Measurements from ENCODE around the gene UBE2E1. TPM values are rescaled to one million over a fixed set of nuclear protein-coding genes. Genes with fewer than 3 reads are reported as not detected.

Gene UBE2E1
- total RNA-seq, 4 donors from 2014 or later: 82.4 to 126 (median 115) TPM

DNA sequence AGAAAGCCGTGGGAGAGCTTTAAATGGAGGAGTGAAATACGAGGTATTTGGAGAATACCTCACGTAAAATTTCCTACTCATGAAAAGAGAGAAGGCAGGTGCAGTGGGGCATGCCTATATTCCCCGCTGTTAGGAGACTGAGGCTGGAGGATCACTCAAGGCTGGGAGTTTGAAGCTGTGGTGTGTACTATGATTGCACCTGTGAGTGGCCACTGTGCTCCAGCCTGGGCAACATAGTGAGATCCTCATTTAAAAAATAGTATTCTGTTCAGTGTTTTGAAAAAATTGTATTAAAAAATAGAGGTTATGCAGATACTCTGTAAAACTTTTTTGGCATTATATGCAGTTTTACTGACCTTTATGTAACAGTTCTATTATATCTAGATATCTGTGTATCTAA lies 20.0 kb downstream of the UBE2E1 start:
- intact Hi-C loops (cut with DNase I): no loop called here
- DNase-seq (ENCODE audit: extremely low spot score): no peak
- TF ChIP-seq, protein P1, sequence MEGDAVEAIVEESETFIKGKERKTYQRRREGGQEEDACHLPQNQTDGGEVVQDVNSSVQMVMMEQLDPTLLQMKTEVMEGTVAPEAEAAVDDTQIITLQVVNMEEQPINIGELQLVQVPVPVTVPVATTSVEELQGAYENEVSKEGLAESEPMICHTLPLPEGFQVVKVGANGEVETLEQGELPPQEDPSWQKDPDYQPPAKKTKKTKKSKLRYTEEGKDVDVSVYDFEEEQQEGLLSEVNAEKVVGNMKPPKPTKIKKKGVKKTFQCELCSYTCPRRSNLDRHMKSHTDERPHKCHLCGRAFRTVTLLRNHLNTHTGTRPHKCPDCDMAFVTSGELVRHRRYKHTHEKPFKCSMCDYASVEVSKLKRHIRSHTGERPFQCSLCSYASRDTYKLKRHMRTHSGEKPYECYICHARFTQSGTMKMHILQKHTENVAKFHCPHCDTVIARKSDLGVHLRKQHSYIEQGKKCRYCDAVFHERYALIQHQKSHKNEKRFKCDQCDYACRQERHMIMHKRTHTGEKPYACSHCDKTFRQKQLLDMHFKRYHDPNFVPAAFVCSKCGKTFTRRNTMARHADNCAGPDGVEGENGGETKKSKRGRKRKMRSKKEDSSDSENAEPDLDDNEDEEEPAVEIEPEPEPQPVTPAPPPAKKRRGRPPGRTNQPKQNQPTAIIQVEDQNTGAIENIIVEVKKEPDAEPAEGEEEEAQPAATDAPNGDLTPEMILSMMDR (IDR thresholded peaks at IDR 0.05): no peak
- TF ChIP-seq POLR2A (IDR thresholded peaks at IDR 0.05; ENCODE audit: low read depth): no peak
- no peak for TF ChIP-seq EP300 (IDR thresholded peaks at IDR 0.05)
- TF ChIP-seq POLR2AphosphoS5 (IDR thresholded peaks at IDR 0.05): no peak
- H3K4me1 ChIP-seq: peaks cover 21 to 78% (median 62%) of the 10 kb centered on the region in 4 donors
- no peaks in the 10 kb centered on the region for H3K36me3 ChIP-seq
- no peak overlapping the region for H3K4me3 ChIP-seq
- 98% methylated on average over 4 of the region's 4 CpGs for WGBS
- H3K27me3 ChIP-seq: no peaks in the 10 kb centered on the region
- H3K9me3 ChIP-seq: no peaks in the 10 kb centered on the region
- no peak overlapping the region for H3K27ac ChIP-seq (replicated peaks in 1 of 4)

DNA sequence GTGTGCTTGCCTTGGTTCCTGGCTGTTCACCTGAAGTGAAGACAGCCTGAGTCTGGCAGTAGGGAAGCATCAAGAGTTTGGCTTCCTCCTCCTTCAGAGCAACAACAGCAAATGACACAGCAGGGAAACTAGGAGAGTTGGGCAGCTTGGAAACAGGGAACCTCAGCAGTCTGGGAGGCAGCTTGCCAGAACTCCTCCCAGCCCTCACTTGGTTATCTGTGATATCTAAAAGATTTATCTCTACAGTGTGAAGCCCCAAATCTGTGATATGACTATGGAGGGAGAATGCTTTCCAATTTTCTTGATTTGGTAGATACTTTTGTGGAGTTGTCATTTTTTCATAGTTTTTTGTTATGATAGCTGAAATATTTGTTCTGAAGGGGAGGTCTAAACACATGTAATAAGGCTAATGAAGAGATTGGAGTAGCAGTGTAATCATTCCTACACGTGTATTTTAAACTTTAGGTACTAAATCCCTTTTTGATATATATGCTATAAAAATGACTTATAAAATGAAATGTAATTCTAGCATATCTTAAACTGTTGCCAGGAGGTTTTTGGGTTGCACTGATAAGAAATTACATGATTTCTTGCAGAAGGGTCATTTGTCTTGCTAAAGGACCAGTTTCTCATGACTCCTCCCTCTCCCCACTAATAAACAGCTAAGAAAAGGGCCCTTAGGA lies 20.8 kb downstream of the UBE2E1 start:
- Histone ChIP-seq H3K4me3 (no peak overlapping the region), H3K27ac (replicated peaks in 1 of 4) (no peak overlapping the region), H3K36me3 (no peaks in the 10 kb centered on the region), H3K27me3 (no peaks in the 10 kb centered on the region), H3K9me3 (no peaks in the 10 kb centered on the region), H3K4me1 (peaks cover 21 to 76% (median 59%) of the 10 kb centered on the region in 4 donors)
- no peak for DNase-seq (ENCODE audit: extremely low spot score)
- intact Hi-C loops (cut with DNase I): no loop called here
- 46% methylated on average over 1 of the region's 1 CpG for WGBS
- TF ChIP-seq EP300 (IDR thresholded peaks at IDR 0.05) (no peak), POLR2AphosphoS5 (IDR thresholded peaks at IDR 0.05) (no peak), POLR2A (IDR thresholded peaks at IDR 0.05; ENCODE audit: low read depth) (no peak)
- TF ChIP-seq, protein P1 (IDR thresholded peaks at IDR 0.05): no peak

DNA sequence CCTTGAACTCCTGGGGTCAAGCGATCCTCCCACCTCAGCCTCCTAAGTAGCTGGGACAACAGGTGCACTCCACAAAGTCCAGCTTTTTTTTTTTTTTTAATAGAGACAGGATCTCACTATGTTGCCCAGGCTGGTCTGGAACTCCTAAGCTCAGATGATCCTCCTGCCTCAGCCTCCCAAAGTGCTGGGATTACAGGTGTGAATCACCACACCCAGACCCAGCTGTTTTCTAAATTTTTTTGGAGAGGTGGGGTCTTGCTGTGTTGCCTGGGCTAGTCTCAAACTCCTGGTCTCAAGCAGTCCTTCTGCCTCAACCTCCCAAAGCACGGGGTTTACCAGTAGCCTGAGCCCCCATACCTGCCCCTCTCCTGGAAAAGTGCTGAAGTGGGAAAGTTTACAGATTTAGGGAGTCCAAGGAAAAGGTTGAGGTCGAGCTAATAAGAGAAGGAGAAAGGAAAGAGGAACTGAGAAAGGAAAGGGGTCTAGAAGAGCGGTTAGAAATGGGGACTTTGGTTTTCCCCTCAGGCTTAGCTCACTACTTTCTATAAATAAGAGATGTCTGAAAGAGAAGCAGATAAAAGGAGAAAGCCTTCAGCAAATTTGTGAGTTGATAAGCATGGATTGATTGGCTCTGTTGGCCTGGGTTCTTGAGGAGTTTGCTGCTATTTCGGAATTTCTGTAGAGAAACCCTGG lies 23.6 kb downstream of the UBE2E1 start:
- Histone ChIP-seq H3K4me1 (peaks cover 23 to 68% (median 42%) of the 10 kb centered on the region in 4 donors), H3K4me3 (no peak overlapping the region), H3K27me3 (no peaks in the 10 kb centered on the region), H3K36me3 (no peaks in the 10 kb centered on the region), H3K9me3 (no peaks in the 10 kb centered on the region), H3K27ac (replicated peaks in 1 of 4) (no peak overlapping the region)
- TF ChIP-seq EP300 (IDR thresholded peaks at IDR 0.05) (no peak), POLR2A (IDR thresholded peaks at IDR 0.05; ENCODE audit: low read depth) (no peak), POLR2AphosphoS5 (IDR thresholded peaks at IDR 0.05) (no peak)
- TF ChIP-seq, protein P1 (IDR thresholded peaks at IDR 0.05): no peak
- intact Hi-C loops (cut with DNase I): no loop called here
- 85% methylated on average over 5 of the region's 5 CpGs for WGBS
- DNase-seq (ENCODE audit: extremely low spot score): no peak

DNA sequence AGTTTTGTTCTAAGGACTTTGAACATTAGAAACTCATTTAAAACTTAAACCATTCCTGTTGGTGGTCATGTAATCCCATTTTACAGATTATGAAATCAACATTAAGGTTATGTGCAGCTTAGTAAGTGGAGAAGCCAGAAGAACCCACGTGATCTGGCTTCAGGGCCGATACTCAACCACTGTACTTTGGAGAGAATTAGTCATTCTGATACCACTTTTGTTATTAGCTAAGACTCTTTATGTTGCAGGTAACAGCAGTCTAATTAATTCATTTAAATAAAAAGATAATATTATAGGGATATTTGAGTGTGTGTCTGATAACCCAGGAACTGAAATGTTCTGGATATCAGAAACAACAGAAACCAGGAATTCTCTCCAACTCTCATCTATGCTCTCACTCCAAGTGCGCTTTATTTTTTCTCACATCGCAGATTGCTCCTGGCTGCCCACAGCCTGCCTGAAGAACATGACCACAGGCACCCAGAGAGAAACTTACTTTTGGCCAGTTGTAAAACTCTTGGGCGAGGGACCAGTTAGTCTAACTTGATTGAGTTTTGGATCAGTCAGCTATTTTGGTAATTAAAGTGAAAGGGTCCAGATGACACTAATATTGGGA lies 25.2 kb downstream of the UBE2E1 start:
- intact Hi-C loops (cut with DNase I): no loop called here
- TF ChIP-seq, protein P1 (IDR thresholded peaks at IDR 0.05): no peak
- TF ChIP-seq POLR2AphosphoS5 (IDR thresholded peaks at IDR 0.05) (no peak), POLR2A (IDR thresholded peaks at IDR 0.05; ENCODE audit: low read depth) (no peak), EP300 (IDR thresholded peaks at IDR 0.05) (no peak)

More for the DNA sequence above, 25.2 kb downstream of the UBE2E1 start:
- H3K4me3 ChIP-seq: no peak overlapping the region
- H3K4me1 ChIP-seq: peaks cover 26 to 56% (median 41%) of the 10 kb centered on the region in 4 donors
- WGBS: 85% methylated on average over 5 of the region's 5 CpGs
- no peaks in the 10 kb centered on the region for H3K36me3 ChIP-seq
- H3K27me3 ChIP-seq: no peaks in the 10 kb centered on the region
- no peak for DNase-seq (ENCODE audit: extremely low spot score)
- no peak overlapping the region for H3K27ac ChIP-seq (replicated peaks in 1 of 4)
- no peaks in the 10 kb centered on the region for H3K9me3 ChIP-seq
